Gastroesophageal sphincter (tissue), 4 donors: ENCODE results near the gene FZD10. TPM values are rescaled to one million over a fixed set of nuclear protein-coding genes. Genes with fewer than 3 reads are reported as not detected.

ENCODE experiments used
- ATAC-seq: fragments of 150-250 bp; one replicate; pipeline ENCODE4 v1.9.1; 2016; ENCODE audit warnings: mild to moderate bottlenecking, moderate library complexity
- H3K27ac ChIP-seq, 4 donors: fragments of 200-600 bp; sonication (generic) in 3 of 4; 1 replicate in 3 of 4; 2 replicates in 1 of 4; pipeline ENCODE4 v1.5.1; 2016 to 2019
- H3K27me3 ChIP-seq: fragments of 200-600 bp; sonication (generic); one replicate; pipeline ENCODE4 v1.5.1; 2019
- H3K36me3 ChIP-seq, 2 donors: fragments of 200-600 bp; sonication (generic); one replicate each; pipeline ENCODE4 v1.5.1; 2019; ENCODE audit warnings: control low read depth in 1 of 2
- H3K4me1 ChIP-seq, 3 donors: fragments of 200-600 bp; sonication (generic); 1 replicate in 2 of 3; 2 replicates in 1 of 3; pipeline ENCODE4 v1.5.1; 2016 to 2019; ENCODE audit warnings: control low read depth in 2 of 3
- H3K4me3 ChIP-seq, 2 donors: fragments of 200-600 bp; sonication (generic); one replicate each; pipeline ENCODE4 v1.5.1; 2019; ENCODE audit warnings: mild to moderate bottlenecking in 1 of 2, moderate library complexity in 1 of 2
- H3K9me3 ChIP-seq, 3 donors: fragments of 200-600 bp; sonication (generic); one replicate each; pipeline ENCODE4 v1.5.1; 2017 to 2019; ENCODE audit warnings: control low read depth in 2 of 3
- CTCF ChIP-seq, 4 experiments: fragments of 200-600 bp in 2 of 4; fragments of 450-650 bp in 2 of 4; sonication (generic) in 1 of 4; IDR thresholded peaks; one replicate each; pipeline ENCODE4 v1.5.1; 2017 to 2019; ENCODE audit warnings: antibody characterized with exemption in 4 of 4, mild to moderate bottlenecking in 2 of 4, moderate library complexity in 2 of 4
- EP300 ChIP-seq: sonication (generic); formaldehyde crosslinking; IDR thresholded peaks from one replicate; pipeline ENCODE4 v1.6.1; 2017; ENCODE audit warnings: antibody characterized with exemption, mild to moderate bottlenecking
- POLR2A ChIP-seq, 2 donors: fragments of 450-650 bp; IDR thresholded peaks; one replicate each; pipeline ENCODE4 v1.6.1; 2017; ENCODE audit warnings: antibody characterized with exemption in 2 of 2, mild to moderate bottlenecking in 2 of 2, moderate library complexity in 1 of 2
- POLR2AphosphoS5 ChIP-seq: sonication (generic); formaldehyde crosslinking; IDR thresholded peaks from one replicate; pipeline ENCODE4 v1.6.1; 2017; ENCODE audit warnings: antibody characterized with exemption
- WGBS, 2 donors: methylation state at CpG; one replicate each; pipeline ENCODE4 v1.1.5; 2018; ENCODE audit warnings: low coverage in 1 of 2; 5-methylcytosine and 5-hydroxymethylcytosine counted together
- total RNA-seq, 4 donors: library from RNA; depleted of rRNA; stranded (reverse); fragments of >200 nt; gene quantifications; one replicate each; pipeline ENCODE4 v1.1.0, GENCODE V29; 2016

The FZD10 gene
- total RNA-seq, 4 donors from 2014 or later: 0.94 to 1.6 (median 1.1) TPM; not detected in 1

DNA sequence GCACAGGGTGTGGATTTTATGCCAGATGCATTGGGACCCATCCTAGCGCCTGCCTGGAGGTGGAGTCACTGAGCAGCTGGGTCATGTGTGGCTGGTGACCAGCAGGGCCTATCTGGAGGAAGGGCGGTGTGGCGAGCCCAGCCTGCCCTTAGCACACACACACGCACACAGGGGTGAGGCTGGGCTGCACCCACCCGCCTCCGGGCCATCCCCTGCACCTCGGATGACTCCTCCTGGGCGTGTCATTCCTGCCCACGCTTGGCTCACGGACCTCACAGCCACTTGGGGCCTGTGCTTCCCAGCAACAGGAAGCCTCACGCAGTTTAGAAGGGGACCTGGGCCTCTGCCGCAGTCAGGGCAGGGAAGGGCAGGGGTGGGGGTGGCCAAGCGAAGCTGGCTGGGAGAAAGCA lies 36.2 kb upstream of the FZD10 start:
- peak; percentile 42 for ATAC-seq
- no peak overlapping the region for H3K27ac ChIP-seq
- peaks cover 16% of the 10 kb centered on the region for H3K27me3 ChIP-seq
- no peak for TF ChIP-seq POLR2A (IDR thresholded peaks at IDR 0.05)
- no peak for TF ChIP-seq EP300
- no peak for TF ChIP-seq POLR2AphosphoS5
- no peak for TF ChIP-seq CTCF (IDR thresholded peaks at IDR 0.05)
- H3K4me3 ChIP-seq: no peak overlapping the region
- no peaks in the 10 kb centered on the region for H3K36me3 ChIP-seq
- 40 to 50% methylated on average over 1 of the region's 13 CpGs for WGBS, 2 donors
- peaks cover 0 to 12% (median 0%) of the 10 kb centered on the region in 3 donors for H3K9me3 ChIP-seq
- H3K4me1 ChIP-seq: no peaks in the 10 kb centered on the region

DNA sequence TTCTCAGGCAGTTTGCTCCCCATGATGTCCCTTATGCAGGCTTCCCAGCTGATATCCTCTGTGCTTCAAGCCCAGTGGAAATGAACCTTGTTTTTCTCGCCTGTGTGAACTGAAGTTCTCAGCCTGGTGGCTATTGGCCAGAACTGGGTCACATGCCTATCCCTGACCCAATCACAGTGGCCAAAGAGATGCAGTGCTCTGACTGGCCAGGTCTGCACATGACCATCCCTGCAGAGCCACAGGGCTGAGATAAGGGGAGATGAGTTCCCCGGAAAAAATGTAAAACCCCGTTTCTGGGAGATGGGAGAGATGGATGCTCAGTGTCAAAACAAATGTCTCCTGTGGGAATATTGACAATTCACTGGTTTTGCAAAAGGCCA lies 34.7 kb upstream of the FZD10 start:
- ATAC-seq: peak; percentile 56

DNA sequence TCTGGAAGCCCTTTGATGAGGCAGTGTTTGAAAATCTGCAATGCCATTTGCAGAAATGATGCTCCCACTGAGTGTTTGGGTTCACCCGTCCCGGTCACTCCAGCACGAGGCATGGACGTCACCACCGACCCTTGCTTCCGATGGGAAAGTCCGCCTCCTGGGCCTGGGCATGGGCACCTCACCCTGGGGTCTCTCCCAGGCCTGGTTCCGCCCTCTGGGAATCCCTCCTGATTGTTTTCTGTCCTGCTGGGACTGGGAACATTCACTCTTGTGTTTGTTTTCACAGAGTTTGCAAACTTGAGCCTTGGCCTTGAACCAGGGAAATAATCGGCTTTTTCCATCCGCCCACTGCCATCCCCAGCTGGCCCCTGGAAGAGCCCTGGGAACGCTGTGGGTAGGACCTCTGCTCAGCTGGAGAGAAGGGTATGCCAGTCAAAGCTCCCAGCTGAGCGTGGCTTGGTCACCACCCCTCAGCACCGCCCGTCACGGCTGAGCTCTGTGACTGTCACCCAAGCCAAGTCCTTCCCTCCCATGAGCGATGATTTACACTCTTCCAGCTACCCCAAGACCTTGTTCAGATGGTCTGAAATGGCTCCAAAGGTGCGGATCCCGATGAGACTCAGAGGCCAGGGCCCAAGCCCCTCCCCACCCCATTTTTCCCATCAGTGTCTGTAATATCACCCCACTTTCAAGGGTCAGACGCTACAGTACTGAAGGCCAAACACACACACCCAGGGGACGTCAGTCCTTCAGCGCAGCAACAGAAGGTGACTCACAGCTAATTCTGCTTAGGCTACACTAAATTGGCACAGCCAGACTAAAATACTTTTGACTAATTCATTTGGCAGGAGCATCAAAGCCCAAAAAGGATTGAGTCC lies 34.1 kb upstream of the FZD10 start:
- Histone ChIP-seq H3K4me3 (no peak overlapping the region), H3K27me3 (peaks cover 30% of the 10 kb centered on the region), H3K36me3 (no peaks in the 10 kb centered on the region), H3K4me1 (no peaks in the 10 kb centered on the region), H3K27ac (peak overlapping the region in 3 of 4 donors; percentile 51 to 64 (median 59)), H3K9me3 (peaks cover 0 to 12% (median 0%) of the 10 kb centered on the region in 3 donors)
- TF ChIP-seq EP300 (no peak), CTCF (IDR thresholded peaks at IDR 0.05) (no peak), POLR2AphosphoS5 (peak; percentile 16)
- peak; percentile 67 for ATAC-seq
- 29% methylated on average over 3 of the region's 21 CpGs; no CpG with 5 or more reads in 1 of the 2 donors for WGBS, 2 donors

More for the DNA sequence above, 34.7 kb upstream of the FZD10 start:
- Histone ChIP-seq H3K9me3 (peaks cover 0 to 12% (median 0%) of the 10 kb centered on the region in 3 donors), H3K27me3 (peaks cover 24% of the 10 kb centered on the region), H3K4me1 (no peaks in the 10 kb centered on the region), H3K4me3 (no peak overlapping the region), H3K36me3 (no peaks in the 10 kb centered on the region), H3K27ac (no peak overlapping the region)
- TF ChIP-seq POLR2AphosphoS5 (no peak), EP300 (no peak), POLR2A (IDR thresholded peaks at IDR 0.05) (no peak), CTCF (IDR thresholded peaks at IDR 0.05) (no peak)
- 20% methylated on average over 1 of the region's 3 CpGs; no CpG with 5 or more reads in 1 of the 2 donors for WGBS, 2 donors

DNA sequence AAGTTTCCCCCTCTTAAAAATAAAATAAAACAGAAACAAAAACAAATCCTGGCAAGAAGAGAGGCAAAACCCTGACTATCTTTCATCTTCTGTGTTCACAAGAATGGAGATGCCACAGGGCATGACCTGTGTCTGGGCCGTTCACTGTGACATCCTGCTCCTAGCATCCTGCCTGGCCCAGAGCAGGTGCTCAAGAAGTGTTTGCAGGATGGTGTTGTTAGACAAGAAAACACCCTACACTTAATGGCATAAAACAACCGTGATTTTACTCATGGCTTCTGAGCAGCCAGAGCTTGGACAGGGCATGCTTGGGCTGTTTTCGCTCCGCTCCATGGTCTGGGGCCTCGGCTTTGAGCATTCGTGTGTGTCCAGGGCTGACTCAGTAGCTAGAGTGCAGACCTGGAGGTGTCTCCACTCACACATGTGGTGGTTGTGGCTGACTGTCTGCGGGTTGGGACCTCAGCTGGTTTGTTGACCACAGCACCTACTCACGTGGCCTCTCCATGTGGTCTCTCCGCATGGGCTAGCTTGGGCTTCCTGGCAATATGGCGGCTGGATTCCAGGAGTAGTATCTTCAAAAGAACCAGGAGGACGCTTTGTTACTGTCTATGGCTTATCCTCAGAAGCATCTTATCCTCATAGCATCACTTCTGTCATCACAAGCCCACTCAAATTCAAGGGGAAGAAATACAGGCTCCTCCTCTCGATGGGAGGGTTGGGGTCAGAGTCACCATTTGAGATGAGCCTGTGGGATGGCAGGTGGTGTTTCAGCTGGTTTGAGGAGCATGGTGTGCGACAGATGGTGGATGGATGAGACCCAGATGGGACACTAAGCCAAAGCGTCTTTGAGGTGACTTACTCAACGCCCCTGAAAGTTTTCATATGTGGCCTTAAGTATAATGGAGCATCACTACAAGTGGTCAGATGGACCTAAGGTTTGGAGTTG lies 33.2 kb upstream of the FZD10 start:
- peak overlapping the region in 1 of 4 donors; percentile 12 for H3K27ac ChIP-seq
- no peaks in the 10 kb centered on the region for H3K36me3 ChIP-seq
- ATAC-seq: no peak

More for the DNA sequence above, 33.2 kb upstream of the FZD10 start:
- TF ChIP-seq POLR2AphosphoS5 (no peak), EP300 (no peak), POLR2A (IDR thresholded peaks at IDR 0.05) (no peak), CTCF (IDR thresholded peaks at IDR 0.05) (no peak)
- H3K4me3 ChIP-seq: no peak overlapping the region
- H3K4me1 ChIP-seq: no peaks in the 10 kb centered on the region
- peaks cover 0 to 12% (median 0%) of the 10 kb centered on the region in 3 donors for H3K9me3 ChIP-seq
- H3K27me3 ChIP-seq: peaks cover 39% of the 10 kb centered on the region
- 74 to 100% methylated on average over 3 to 9 of the region's 15 CpGs for WGBS, 2 donors
